Neural cell (in vitro differentiated cells): ENCODE results near the gene ACTL10. TPM values are rescaled to one million over a fixed set of nuclear protein-coding genes. Genes with fewer than 3 reads are reported as not detected.
"Not testable (repeated sequence)": the region's sequence is repeated elsewhere in the genome, so short reads cannot be mapped to it uniquely, and the experiment has no call there.

Experiments used
- H2AFZ ChIP-seq: fragments of 200-600, 300-800 bp; sonication (generic), shearing (Covaris generic); 2 replicates; pipeline ENCODE4 v1.6.0; 2014; ENCODE audit warnings: low read depth, mild to moderate bottlenecking, antibody characterized with exemption, low read length, moderate library complexity
- H3F3A ChIP-seq: fragments of 200-600 bp; shearing (Covaris generic); 2 replicates; pipeline ENCODE4 v1.6.1; 2016; ENCODE audit warnings: mild to moderate bottlenecking, moderate library complexity, mixed read lengths, antibody characterized with exemption, low read length; ENCODE audit not compliant: insufficient read depth, poor library complexity, severe bottlenecking
- H3K27ac ChIP-seq: fragments of 200-600, 300-800 bp; sonication (generic), shearing (Covaris generic); 2 replicates; pipeline ENCODE4 v1.5.1; 2014; ENCODE audit warnings: mild to moderate bottlenecking, low read length, moderate library complexity
- H3K27me3 ChIP-seq: fragments of 300-800, 200-600 bp; sonication (generic), shearing (Covaris generic); 2 replicates; pipeline ENCODE4 v1.6.0; 2014; ENCODE audit warnings: mild to moderate bottlenecking, low read depth, low read length, moderate library complexity; ENCODE audit not compliant: insufficient read depth
- H3K36me3 ChIP-seq: fragments of 300-800, 200-600 bp; sonication (generic), shearing (Covaris generic); 2 replicates; pipeline ENCODE4 v1.5.1; 2014; ENCODE audit warnings: mild to moderate bottlenecking, antibody characterized with exemption, low read length, moderate library complexity; ENCODE audit not compliant: insufficient read depth
- H3K4me2 ChIP-seq: fragments of 300-800, 200-600 bp; sonication (generic), shearing (Covaris generic); 2 replicates; pipeline ENCODE4 v1.6.0; 2014; ENCODE audit warnings: mild to moderate bottlenecking, low read length
- H3K4me3 ChIP-seq: fragments of 300-800, 200-600 bp; sonication (generic), shearing (Covaris generic); 2 replicates; pipeline ENCODE4 v1.5.1; 2014; ENCODE audit warnings: mild to moderate bottlenecking, low read length, moderate library complexity
- H3K79me2 ChIP-seq: fragments of 200-600 bp; shearing (Covaris generic); replicated peaks from 2 replicates; pipeline ENCODE4 v1.6.0; 2014; ENCODE audit warnings: mild to moderate bottlenecking, low read length, moderate library complexity; ENCODE audit not compliant: insufficient read depth
- H3K9ac ChIP-seq: fragments of 300-800, 200-600 bp; sonication (generic), shearing (Covaris generic); 2 replicates; pipeline ENCODE4 v1.6.1; 2016; ENCODE audit warnings: mild to moderate bottlenecking, low read length, mixed read lengths
- H3K9me2 ChIP-seq: fragments of 200-600 bp; shearing (Covaris generic); 2 replicates; pipeline ENCODE4 v1.6.1; 2016; ENCODE audit warnings: mild to moderate bottlenecking, low read length, mixed read lengths; ENCODE audit not compliant: insufficient read depth
- H3K9me3 ChIP-seq: fragments of 200-600, 300-800 bp; sonication (generic), shearing (Covaris generic); 2 replicates; pipeline ENCODE4 v1.6.1; 2016; ENCODE audit warnings: mild to moderate bottlenecking, mixed run types, low read length, moderate library complexity, mixed read lengths
- H4K20me1 ChIP-seq: fragments of 200-600 bp; shearing (Covaris generic); 2 replicates; pipeline ENCODE4 v1.6.1; 2016; ENCODE audit warnings: mild to moderate bottlenecking, mixed run types; ENCODE audit not compliant: insufficient read depth
- EP300 ChIP-seq: fragments of 450-650 bp; conservative IDR thresholded peaks from 2 replicates; pipeline ENCODE4 v1.6.1; 2014; ENCODE audit warnings: antibody characterized with exemption, mild to moderate bottlenecking, moderate library complexity; ENCODE audit not compliant: poor library complexity, severe bottlenecking
- MXI1 ChIP-seq: fragments of 450-650 bp; conservative IDR thresholded peaks from 2 replicates; pipeline ENCODE4 v1.6.1; 2014; ENCODE audit warnings: antibody characterized with exemption, mild to moderate bottlenecking; ENCODE audit not compliant: poor library complexity, severe bottlenecking
- POLR2AphosphoS5 ChIP-seq: IDR thresholded peaks from 2 replicates; pipeline ENCODE4 v1.6.1; 2012
- RAD21 ChIP-seq: fragments of 450-650 bp; conservative IDR thresholded peaks from 2 replicates; pipeline ENCODE4 v1.6.1; 2014; ENCODE audit warnings: antibody characterized with exemption, mild to moderate bottlenecking, moderate library complexity
- REST ChIP-seq: IDR thresholded peaks from 2 replicates; pipeline ENCODE4 v1.6.1; 2012; ENCODE audit warnings: borderline replicate concordance
- SMC3 ChIP-seq: fragments of 450-650 bp; conservative IDR thresholded peaks from 2 replicates; pipeline ENCODE4 v1.6.1; 2014; ENCODE audit warnings: antibody characterized with exemption, mild to moderate bottlenecking, moderate library complexity; ENCODE audit not compliant: poor library complexity
- TAF1 ChIP-seq: IDR thresholded peaks from 2 replicates; pipeline ENCODE4 v1.6.1; 2012; ENCODE audit warnings: low read depth
- polyA plus RNA-seq: library from polyadenylated mRNA; depleted of rRNA; stranded (reverse); fragments of >200 nt; gene quantifications from 2 replicates; pipeline ENCODE4 v1.2.3, GENCODE V29; 2014
- TF ChIP-seq, protein P1 (sequence below): fragments of 450-650 bp; IDR thresholded peaks from 2 replicates; pipeline ENCODE4 v1.5.1; 2014; ENCODE audit warnings: antibody characterized with exemption, mild to moderate bottlenecking, moderate library complexity; ENCODE audit not compliant: poor library complexity, severe bottlenecking

Gene ACTL10
- polyA plus RNA-seq, 1 donor from 2014 or later, result not detected

DNA sequence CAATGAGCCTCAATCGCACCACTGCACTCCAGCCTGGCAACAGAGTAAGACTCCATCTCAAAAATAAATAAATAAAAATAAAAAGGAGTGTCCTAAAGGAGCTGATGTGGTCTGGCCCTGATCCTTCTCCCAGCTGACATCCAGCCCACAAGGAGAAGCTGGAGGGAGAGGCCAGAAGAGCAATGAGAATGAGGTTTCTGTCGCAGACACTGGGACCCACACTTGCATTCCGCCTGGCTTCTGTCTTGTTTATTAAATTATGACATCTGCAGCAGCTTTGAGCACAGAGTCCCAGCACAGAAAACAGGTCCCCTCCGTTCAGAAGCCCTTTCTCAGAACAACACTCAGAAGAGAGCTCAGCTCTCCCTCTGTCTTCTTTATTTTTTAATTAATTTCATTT lies 29.7 kb downstream of the ACTL10 start:
- H3K9me2 ChIP-seq, result no peaks in the 10 kb centered on the region
- no peak overlapping the region for H3K27ac ChIP-seq
- H3K9ac ChIP-seq, result no peak overlapping the region
- H3K27me3 ChIP-seq, result no peaks in the 10 kb centered on the region
- no peak overlapping the region for H3K4me3 ChIP-seq
- no peaks in the 10 kb centered on the region for H3K36me3 ChIP-seq
- no peak overlapping the region for H3K4me2 ChIP-seq
- no peaks in the 10 kb centered on the region for H3K79me2 ChIP-seq
- H3F3A ChIP-seq, result no peaks in the 10 kb centered on the region
- no peaks in the 10 kb centered on the region for H4K20me1 ChIP-seq
- no peak for TF ChIP-seq TAF1
- TF ChIP-seq RAD21, result no peak
- TF ChIP-seq SMC3, result no peak
- no peak for TF ChIP-seq EP300
- no peak for TF ChIP-seq REST
- no peaks in the 10 kb centered on the region for H3K9me3 ChIP-seq
- H2AFZ ChIP-seq, result no peak overlapping the region

DNA sequence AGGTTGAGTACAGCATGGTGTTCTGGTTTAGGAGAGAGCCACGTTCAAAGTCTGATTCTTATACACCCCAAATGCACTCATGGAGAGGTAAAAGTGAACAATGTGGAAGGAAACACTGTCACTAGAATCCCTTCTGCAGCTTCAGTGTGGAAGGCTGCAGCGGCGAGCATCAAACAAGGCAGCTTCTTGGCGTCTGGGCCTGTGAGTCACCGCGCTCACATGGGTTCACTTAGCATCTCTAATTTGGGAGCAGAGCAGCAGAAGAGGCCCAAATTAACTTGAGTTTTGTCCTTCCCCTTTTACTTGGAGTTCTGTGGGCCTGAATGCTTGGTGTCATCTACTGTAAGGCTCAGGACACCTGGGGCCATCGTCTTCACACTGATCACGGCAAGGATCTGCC lies 30.4 kb downstream of the ACTL10 start:
- Histone ChIP-seq H3K27me3 (no peaks in the 10 kb centered on the region), H3K9me2 (no peaks in the 10 kb centered on the region), H3K9me3 (no peaks in the 10 kb centered on the region), H2AFZ (no peak overlapping the region), H3K36me3 (no peaks in the 10 kb centered on the region), H3K79me2 (no peaks in the 10 kb centered on the region), H3K4me3 (no peak overlapping the region), H3K4me2 (no peak overlapping the region), H3F3A (no peaks in the 10 kb centered on the region), H3K9ac (no peak overlapping the region), H4K20me1 (no peaks in the 10 kb centered on the region), H3K27ac (no peak overlapping the region)
- no peak for TF ChIP-seq EP300
- TF ChIP-seq, protein P1, sequence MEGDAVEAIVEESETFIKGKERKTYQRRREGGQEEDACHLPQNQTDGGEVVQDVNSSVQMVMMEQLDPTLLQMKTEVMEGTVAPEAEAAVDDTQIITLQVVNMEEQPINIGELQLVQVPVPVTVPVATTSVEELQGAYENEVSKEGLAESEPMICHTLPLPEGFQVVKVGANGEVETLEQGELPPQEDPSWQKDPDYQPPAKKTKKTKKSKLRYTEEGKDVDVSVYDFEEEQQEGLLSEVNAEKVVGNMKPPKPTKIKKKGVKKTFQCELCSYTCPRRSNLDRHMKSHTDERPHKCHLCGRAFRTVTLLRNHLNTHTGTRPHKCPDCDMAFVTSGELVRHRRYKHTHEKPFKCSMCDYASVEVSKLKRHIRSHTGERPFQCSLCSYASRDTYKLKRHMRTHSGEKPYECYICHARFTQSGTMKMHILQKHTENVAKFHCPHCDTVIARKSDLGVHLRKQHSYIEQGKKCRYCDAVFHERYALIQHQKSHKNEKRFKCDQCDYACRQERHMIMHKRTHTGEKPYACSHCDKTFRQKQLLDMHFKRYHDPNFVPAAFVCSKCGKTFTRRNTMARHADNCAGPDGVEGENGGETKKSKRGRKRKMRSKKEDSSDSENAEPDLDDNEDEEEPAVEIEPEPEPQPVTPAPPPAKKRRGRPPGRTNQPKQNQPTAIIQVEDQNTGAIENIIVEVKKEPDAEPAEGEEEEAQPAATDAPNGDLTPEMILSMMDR, result no peak
- TF ChIP-seq POLR2AphosphoS5, result no peak
- no peak for TF ChIP-seq MXI1

DNA sequence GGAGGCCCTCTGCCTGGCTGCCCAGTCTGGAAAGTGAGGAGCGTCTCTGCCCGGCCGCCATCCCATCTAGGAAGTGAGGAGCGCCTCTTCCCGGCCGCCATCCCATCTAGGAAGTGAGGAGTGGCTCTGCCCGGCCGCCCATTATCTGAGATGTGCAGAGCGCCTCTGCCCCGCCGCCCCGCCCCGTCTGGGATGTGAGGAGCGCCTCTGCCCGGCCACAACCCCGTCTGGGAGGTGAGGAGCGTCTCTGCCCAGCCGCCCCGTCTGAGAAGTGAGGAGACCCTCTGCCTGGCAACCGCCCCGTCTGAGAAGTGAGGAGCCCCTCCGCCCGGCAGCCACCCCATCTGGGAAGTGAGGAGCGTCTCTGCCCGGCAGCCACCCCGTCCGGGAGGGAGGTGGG lies 32.2 kb downstream of the ACTL10 start:
- not testable (repeated sequence) for H3K4me3 ChIP-seq, H3K36me3 ChIP-seq, H3K27me3 ChIP-seq, H3K4me2 ChIP-seq, H4K20me1 ChIP-seq, H3K9me3 ChIP-seq, H3K79me2 ChIP-seq, H3F3A ChIP-seq, H3K9ac ChIP-seq, H3K27ac ChIP-seq, H3K9me2 ChIP-seq, H2AFZ ChIP-seq

GRCh38 chr20:33700696-33701441 lies 34.1 kb downstream of the ACTL10 start:
- not testable (repeated sequence) for H2AFZ ChIP-seq, H3K27me3 ChIP-seq, H3K36me3 ChIP-seq, H3K79me2 ChIP-seq, H3K9ac ChIP-seq, H3F3A ChIP-seq, H3K9me3 ChIP-seq, H3K4me3 ChIP-seq, H3K4me2 ChIP-seq, H3K27ac ChIP-seq, H3K9me2 ChIP-seq, H4K20me1 ChIP-seq
